ENCODE data around the gene GARIN3. TPM values are rescaled to one million over a fixed set of nuclear protein-coding genes. Genes with fewer than 3 reads are reported as not detected.
"Not testable (repeated sequence)": the region's sequence is repeated elsewhere in the genome, so short reads cannot be mapped to it uniquely, and the experiment has no call there.

The GARIN3 gene
- total RNA-seq, 1 experiment from 2014 or later: not detected

DNA sequence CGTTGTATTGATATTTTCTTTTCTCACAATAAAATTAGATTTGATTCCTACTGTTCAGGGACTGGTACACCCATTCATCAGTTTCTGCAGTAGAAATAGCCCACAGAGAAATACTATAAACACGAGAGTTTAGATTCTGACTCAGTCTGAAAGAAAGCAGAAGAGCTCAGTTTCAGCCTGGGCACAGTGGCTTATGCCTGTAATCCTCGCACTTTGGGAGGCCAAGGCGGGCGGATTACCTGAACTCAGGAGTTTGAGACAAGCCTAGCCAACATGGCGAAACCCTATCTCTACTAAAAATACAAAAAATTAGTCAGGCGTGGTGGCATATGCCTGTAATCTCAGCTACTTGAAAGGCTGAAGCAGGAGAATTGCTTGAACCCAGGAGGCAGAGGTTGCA is 23.2 kb upstream of the GARIN3 start:
- no peaks in the 10 kb centered on the region for H3K36me3 ChIP-seq
- H3K27me3 ChIP-seq: peaks cover 15% of the 10 kb centered on the region
- no peaks in the 10 kb centered on the region for H3K9me3 ChIP-seq
- no peak overlapping the region for H3K4me3 ChIP-seq
- DNase-seq: no peak

DNA sequence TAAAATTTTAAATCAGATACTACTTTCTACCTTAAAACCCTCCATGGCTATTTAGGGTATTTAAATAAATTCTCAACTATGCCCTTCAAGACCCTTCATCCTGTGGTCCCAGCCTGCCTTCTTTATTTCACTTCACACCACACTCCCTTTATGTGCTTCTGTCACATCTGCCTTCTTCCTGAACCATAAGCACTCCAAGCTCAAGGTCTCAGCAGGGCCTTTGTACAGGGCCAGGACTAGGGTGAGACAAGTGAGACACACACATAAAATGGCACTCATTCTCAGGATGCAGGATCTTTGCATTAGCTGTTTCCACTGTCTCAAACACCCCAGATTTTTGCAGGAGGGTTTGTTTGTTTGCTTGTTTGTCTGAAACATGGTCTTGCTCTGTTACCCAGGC is 22.2 kb upstream of the GARIN3 start:
- Histone ChIP-seq H3K4me3 (no peak overlapping the region), H3K9me3 (no peaks in the 10 kb centered on the region), H3K36me3 (no peaks in the 10 kb centered on the region), H3K27me3 (peaks cover 14% of the 10 kb centered on the region; the same call in 1 of the 2 replicates)
- DNase-seq: no peak

DNA sequence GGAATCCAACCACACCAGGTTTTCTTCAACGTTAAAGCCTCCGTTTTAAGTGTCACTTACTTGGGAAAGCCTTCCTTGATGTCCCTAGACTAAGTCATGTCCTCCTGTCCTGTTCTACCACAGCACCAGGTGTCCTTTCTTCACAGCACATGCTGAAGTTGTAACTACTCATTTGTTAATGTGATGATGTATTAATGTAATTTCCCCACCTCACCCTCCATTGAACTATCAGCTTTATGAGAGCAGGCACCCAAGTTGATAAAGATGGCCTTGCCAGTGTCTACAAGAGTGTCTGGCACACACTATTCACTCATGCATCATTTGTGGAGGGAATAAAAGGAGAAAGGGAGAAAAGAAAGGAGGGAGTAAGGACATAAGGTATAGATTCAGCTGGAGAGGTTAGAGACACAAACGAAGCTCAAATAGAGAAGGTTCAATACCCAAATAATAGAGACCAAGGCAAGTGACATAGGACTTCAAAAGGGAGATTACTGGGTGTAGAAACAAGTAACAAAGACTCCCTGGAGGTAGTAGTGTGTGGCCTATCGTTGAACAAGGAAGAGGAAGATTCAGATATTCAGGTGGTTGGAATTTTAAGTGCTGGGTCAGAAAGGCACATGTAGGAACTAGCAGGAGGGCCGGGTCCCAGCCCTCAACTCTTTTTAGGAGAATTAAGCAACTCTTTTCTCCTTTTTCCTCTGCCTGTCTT is 21.1 kb upstream of the GARIN3 start:
- DNase-seq: no peak
- no peaks in the 10 kb centered on the region for H3K36me3 ChIP-seq
- H3K9me3 ChIP-seq: no peaks in the 10 kb centered on the region
- H3K4me3 ChIP-seq: no peak overlapping the region
- peaks cover 14% of the 10 kb centered on the region; the same call in 1 of the 2 replicates for H3K27me3 ChIP-seq

DNA sequence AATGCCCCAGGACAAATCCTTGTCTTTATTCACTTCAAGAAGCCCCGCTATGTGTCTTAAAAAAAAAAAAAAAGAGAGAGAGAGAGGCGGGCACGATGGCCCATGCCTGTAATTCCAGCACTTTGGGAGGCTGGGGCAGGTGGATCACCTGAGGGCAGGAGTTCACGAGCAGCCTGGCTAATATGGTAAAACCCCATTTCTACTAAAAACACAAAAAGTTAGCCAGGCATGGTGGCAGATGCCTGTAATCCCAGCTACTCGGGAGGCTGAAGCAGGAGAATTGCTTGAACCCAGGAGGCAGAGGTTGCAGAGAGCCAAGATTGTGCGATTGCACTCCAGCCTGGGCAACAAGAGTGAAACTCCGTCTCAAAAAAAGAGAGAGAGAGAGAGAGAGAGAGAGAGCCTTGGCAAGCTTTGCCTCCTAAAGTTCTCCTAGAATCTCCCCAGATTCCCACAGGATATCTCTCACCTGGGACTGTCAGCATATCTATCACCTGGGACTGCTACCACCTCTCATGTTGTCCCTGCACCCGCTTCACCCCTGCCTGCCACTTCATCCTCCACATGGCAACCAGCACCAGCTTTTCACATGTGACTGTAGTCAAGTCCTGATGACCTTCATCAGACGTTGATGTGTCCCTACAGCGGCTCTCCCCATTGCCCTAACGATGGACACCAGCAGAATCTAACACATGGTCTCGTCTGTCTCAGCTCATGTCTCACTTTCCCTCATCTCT is 20.4 kb upstream of the GARIN3 start:
- no peaks in the 10 kb centered on the region for H3K36me3 ChIP-seq
- DNase-seq: no peak
- H3K4me3 ChIP-seq: no peak overlapping the region
- H3K9me3 ChIP-seq: no peaks in the 10 kb centered on the region
- peaks cover 9% of the 10 kb centered on the region; the same call in 1 of the 2 replicates for H3K27me3 ChIP-seq

DNA sequence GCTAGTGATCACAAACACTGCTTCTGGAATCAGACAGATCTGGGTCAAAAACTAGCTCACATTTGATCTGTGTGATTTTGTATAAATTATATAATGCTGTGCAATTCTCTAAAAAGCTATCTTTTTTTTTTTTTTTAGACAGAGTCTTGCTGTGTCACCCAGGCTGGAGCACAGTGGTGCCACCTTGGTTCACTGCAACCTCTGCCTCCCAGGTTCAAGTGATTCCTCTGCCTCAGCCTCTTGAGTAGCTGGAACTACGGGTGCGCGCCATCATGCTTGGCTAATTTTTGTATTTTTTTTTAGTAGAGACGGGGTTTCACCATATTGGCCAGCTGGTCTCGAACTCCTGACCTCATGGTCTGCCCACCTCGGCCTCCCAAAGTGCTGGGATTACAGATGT is 19.1 kb upstream of the GARIN3 start:
- not testable (repeated sequence) for H3K36me3 ChIP-seq, H3K4me3 ChIP-seq, DNase-seq, H3K9me3 ChIP-seq, H3K27me3 ChIP-seq

DNA sequence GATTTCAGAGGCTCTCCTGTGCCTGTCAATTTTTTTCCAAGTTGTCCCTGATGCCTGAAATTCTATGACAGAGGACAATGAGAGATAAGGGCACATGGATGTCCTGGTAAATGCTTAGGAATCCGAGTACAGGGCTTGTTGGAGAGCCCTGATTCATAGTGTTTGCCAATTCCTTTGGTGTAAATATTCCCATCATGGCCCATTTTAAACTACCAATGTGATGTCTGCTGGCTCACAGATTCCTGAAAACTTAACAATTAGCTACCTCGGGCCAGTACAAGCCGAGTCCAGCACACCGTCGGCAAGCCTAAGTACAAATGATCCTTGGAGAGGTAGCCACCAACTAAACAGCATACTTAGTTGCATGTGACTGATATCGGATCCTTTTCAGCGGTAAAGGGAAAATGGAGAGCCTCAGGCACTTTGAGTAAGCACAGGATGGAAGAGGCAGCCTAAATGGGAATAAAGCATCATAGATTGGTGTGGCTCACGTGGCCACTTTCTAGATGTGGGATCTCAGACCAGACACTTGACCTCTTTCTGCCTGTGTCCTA is 18.1 kb upstream of the GARIN3 start:
- H3K36me3 ChIP-seq: no peaks in the 10 kb centered on the region
- DNase-seq: no peak
- peaks cover 10% of the 10 kb centered on the region for H3K27me3 ChIP-seq
- no peak overlapping the region for H3K4me3 ChIP-seq
- H3K9me3 ChIP-seq: no peaks in the 10 kb centered on the region

DNA sequence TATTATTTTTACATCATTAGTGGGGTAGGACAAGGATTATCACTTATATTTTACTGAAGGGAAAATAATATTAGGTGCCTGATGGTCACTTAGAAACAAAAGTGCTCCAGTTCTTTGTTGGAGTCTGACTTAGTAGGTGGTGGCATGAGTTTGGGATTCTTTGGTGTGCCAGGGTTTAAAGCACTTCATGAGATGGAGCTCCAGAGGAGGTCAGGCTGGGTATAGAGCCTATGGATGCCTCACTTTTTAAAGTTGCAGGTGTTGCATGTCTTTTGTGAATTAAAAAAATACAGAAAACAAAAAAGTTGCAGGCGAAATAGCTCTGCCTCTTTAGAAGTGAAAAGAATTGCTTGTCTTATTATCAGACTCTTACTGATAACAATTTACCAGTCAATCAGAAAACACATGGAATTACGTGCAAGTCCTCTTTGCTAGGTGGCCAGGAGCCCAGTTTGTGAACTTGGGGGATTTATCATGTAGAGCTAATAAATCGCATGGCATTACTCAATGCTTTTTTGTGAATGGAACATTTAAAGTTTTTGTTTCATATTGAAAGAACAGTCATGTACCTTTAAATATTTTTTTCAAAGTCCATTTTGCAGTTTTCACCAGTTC is 16.2 kb upstream of the GARIN3 start:
- Histone ChIP-seq H3K4me3 (no peak overlapping the region), H3K9me3 (no peaks in the 10 kb centered on the region), H3K27me3 (peaks cover 5% of the 10 kb centered on the region), H3K36me3 (no peaks in the 10 kb centered on the region)
- no peak for DNase-seq

DNA sequence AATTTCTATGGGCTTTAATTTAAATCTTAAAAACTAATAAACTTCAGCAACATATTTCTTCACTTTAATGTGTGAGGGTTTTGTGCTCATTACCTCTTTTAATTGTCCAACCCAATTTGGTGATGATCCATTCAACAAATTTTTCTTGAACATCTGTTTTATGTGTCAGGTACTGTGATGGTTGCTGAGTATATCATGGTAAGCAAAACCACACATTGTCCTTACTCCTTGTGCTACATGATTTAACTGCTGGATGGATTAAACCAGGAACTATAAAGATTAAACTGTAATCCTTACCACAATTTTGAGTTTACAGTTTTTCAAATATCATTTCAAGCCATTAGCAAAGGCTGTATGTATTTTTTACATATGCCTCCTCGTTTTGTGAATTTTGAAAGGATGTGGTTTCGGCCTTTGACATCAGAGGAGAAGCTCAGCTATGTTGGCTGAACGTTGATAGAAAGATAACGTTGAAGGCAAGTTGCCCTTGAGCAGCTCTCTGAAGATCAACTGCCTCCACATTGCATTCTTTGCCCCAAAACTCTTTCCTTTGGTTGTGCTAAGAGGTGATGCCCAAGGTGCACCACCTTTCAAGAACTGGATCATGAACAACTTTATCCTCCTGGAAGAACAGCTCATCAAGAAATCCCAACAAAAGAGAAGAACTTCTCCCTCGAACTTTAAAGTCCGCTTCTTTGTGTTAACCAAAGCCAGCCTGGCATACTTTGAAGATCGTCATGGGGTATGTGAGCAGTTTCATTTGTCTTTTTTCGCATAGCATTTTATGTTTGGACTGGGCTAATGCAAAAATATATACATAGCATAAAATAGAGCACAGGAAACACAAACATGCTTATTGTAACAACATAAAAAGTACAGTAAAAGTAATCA is 14.6 kb upstream of the GARIN3 start, which contains the start of gene ITK:
Gene ITK, plus strand, starts transcription at position 467 of the 891 bp plus-strand sequence. Its CDS starts 138 bp downstream, at position 605.
- H3K27me3 ChIP-seq: peaks cover 5% of the 10 kb centered on the region
- H3K36me3 ChIP-seq: no peaks in the 10 kb centered on the region
- DNase-seq: no peak
- H3K9me3 ChIP-seq: no peaks in the 10 kb centered on the region
- H3K4me3 ChIP-seq: no peak within 1 kb of the TSS

DNA sequence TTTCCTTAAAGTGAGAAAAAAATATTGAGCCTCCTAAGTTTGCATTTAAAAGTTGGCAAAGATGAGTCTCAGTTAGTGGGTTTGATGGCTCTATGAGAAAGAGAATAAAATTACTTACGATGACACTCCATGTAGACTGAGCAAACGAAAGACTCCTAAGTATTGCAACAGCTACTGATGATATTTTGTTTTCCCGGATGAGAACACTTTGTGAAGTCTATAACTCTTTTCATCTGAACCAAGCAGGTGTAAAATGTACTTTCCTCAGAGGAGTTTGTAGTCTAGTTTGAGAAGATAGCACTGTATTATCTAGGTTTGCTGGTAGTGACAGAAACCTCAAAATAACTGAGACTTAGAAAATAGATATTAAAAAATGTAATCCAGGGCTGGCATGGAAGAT is 12.9 kb upstream of the GARIN3 start:
- no peak overlapping the region for H3K4me3 ChIP-seq
- DNase-seq: no peak
- H3K9me3 ChIP-seq: no peaks in the 10 kb centered on the region
- H3K36me3 ChIP-seq: no peaks in the 10 kb centered on the region
- peaks cover 5% of the 10 kb centered on the region for H3K27me3 ChIP-seq

DNA sequence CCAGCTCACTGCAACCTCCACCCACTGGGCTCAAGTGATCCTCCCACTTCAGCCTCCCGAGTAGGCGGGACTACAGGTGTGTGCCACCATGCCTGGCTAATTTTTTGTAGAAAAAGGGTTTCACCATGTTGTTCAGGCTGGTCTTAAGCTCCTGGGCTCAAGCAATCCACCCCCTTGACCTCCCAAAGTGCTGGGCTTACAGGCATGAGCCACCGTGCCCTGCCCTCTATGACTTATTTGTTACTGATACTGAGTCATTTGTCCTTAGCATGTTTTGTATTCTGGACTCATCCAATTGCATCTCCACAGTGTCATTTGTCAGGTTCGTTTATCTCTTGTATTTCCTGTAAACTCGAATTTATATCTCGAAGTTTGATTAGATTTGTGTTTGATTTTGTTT is 11.9 kb upstream of the GARIN3 start:
- no peak overlapping the region for H3K4me3 ChIP-seq
- no peaks in the 10 kb centered on the region for H3K36me3 ChIP-seq
- no peak for DNase-seq
- H3K9me3 ChIP-seq: no peaks in the 10 kb centered on the region
- peaks cover 5% of the 10 kb centered on the region for H3K27me3 ChIP-seq

DNA sequence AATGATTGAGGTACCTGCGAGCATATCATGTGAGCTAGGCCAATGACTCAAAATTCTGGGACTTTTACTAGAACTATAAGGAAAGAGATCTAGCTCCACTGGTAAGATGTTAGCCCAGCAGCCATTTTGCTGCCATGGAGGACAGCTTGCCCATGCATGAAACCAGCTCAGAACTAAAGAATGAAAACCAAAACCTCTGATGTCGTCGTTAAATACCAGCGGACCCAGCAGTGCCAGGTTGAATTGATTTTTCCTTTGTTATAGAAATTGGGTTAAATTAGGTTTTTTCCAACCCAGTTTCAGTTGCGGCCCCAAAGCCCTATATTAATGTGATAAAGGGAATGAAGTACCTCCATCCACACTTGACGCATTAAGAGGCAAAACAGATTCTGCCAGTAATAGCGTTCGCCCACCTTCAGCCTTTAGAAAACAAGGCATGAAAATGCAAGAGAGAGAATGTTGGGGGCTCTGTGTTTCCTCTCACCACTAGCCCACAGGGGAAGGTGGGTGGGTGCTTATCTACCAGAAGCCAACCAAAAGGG is 9.1 kb upstream of the GARIN3 start:
- Histone ChIP-seq H3K36me3 (no peaks in the 10 kb centered on the region), H3K4me3 (no peak overlapping the region), H3K9me3 (no peaks in the 10 kb centered on the region), H3K27me3 (0 out of 2 replicates have a peak, but pooled peaks cover 2% of the 10 kb centered on the region)
- no peak for DNase-seq

DNA sequence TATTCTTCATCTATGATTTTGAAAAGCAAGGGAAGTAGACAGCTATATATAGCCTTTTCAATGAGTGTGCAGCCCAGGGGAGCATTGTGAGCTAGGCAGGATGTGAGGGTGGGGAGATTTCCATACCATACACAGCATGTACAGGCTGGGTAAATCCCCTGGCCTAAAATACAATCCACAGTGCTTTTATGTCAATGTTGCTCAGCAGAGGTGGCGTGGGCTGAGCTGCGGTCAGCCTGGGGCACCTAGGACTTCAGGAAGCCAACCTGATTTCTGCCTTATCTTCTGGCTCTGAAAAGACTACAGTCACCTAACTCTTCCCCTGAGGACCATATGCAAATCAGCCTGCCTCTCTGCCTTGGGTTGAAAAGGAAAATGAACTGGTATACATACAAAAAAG is 6.3 kb upstream of the GARIN3 start:
- Histone ChIP-seq H3K4me3 (no peak overlapping the region), H3K9me3 (no peaks in the 10 kb centered on the region), H3K27me3 (peaks cover 4% of the 10 kb centered on the region; the same call in 1 of the 2 replicates), H3K36me3 (no peaks in the 10 kb centered on the region)
- no peak for DNase-seq

DNA sequence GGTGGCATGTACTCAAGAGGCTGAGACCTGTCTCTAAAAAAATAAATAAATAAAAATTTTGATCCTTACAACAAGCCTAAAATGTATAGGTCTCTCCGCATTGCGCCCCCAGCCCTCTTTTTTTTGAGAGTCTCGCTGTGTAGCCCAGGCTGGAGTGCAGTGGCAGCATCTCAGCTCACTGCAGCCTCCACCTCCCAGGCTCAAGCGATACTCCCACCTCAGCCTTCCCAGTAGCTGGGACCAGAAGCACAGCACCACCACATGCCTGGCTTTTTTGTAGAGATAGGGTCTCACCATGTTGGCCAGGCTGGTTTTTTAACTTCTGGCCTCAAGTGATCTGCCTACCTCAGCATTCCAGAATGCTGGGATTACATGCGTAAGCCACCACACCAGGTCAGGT is 2.2 kb upstream of the GARIN3 start:
- DNase-seq: no peak
- H3K4me3 ChIP-seq: no peak overlapping the region
- H3K9me3 ChIP-seq: no peaks in the 10 kb centered on the region
- no peaks in the 10 kb centered on the region for H3K36me3 ChIP-seq
- H3K27me3 ChIP-seq: peaks cover 7% of the 10 kb centered on the region; the same call in 1 of the 2 replicates

DNA sequence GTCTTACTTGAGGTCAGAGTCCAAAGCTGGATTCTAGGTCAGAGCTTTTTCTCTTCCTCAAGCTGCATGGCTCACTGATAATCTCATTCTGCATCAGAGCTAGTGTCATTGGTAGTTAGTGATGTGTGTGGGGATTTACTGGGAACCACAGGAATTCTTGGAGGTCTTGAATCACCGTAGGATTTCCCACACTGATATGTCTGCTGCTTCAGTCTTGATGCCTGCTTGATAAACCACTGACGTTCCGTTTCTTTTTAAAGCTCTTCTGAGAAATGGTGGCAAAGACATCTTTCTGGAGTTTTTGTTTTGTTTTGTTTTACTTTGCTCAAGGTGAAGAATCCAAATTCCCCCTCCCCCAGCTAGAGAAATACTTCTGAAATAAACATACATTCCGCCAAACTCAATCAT is 1.2 kb upstream of the GARIN3 start:
- H3K36me3 ChIP-seq: no peaks in the 10 kb centered on the region
- no peak overlapping the region for H3K4me3 ChIP-seq
- peaks cover 7% of the 10 kb centered on the region; the same call in 1 of the 2 replicates for H3K27me3 ChIP-seq
- no peak for DNase-seq
- no peaks in the 10 kb centered on the region for H3K9me3 ChIP-seq

DNA sequence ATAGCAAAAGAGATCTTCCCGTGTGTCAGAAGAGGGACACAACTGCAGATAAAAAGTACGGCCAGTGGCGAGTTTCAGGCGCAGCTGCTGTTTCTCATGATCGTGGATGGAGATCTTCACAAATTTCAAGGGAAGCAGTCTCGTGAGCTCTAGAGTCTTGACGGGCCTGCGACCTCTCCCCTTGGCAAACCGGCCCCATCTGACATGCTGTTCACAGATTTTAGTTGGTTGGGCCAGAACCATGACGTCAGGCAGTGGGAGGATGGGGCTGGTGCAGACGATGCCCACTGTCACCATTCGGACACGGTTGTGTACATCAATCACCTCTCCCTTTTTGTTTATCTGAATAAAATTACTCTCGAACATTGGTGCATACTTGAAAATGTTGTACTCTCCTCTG is 396 bp downstream of the GARIN3 start:
- DNase-seq: no peak
- no peak overlapping the region for H3K4me3 ChIP-seq
- peaks cover 7% of the 10 kb centered on the region; the same call in 1 of the 2 replicates for H3K27me3 ChIP-seq
- no peaks in the 10 kb centered on the region for H3K9me3 ChIP-seq
- H3K36me3 ChIP-seq: no peaks in the 10 kb centered on the region

DNA sequence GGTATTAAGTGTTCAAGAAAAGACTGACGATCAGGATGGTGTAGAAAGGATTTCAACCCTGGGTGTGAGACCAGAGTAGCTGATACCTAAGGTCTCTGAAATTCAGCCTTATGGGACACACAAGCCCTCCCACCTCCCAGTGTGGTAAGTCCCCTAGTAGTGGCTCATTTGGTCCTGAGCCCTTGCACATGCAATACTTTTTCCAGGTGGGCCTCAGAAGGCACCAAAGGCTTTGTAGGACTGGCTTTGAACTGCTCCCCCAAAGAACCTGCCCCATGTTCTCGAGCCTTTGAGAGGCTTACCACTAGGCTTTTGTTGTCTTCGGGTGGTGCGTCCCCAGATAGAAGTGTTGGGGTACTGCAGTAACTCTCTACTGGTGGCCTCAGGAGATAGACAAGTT is 803 bp downstream of the GARIN3 start:
- Histone ChIP-seq H3K9me3 (no peaks in the 10 kb centered on the region), H3K36me3 (no peaks in the 10 kb centered on the region), H3K4me3 (no peak overlapping the region), H3K27me3 (peaks cover 7% of the 10 kb centered on the region; the same call in 1 of the 2 replicates)
- no peak for DNase-seq
